Nephron (organoid): ENCODE measurements around the gene OST4.

Source experiments
- H3K27ac Mint-ChIP-seq, 3 experiments: 2 replicates each; pipeline ENCODE4 v1.8.0; 2020; ENCODE audit warnings: mixed read lengths in 3 of 3, mild to moderate bottlenecking in 2 of 3, moderate library complexity in 1 of 3
- H3K27me3 Mint-ChIP-seq: 2 replicates; pipeline ENCODE4 v1.8.0; 2021; ENCODE audit warnings: low read depth, mild to moderate bottlenecking, moderate library complexity, mixed read lengths
- H3K36me3 Mint-ChIP-seq: 2 replicates; pipeline ENCODE4 v1.8.0; 2020; ENCODE audit warnings: low read depth, mixed read lengths
- H3K4me1 Mint-ChIP-seq: 2 replicates; pipeline ENCODE4 v1.8.0; 2020; ENCODE audit warnings: mixed read lengths
- H3K4me3 Mint-ChIP-seq, 3 experiments: 2 replicates each; pipeline ENCODE4 v1.8.0; 2020; ENCODE audit warnings: mild to moderate bottlenecking in 3 of 3, mixed read lengths in 3 of 3, moderate library complexity in 2 of 3
- H3K9me3 Mint-ChIP-seq: 2 replicates; pipeline ENCODE4 v1.8.0; 2020; ENCODE audit warnings: mixed read lengths
- TF ChIP-seq, protein P1 (sequence below), 3 experiments: fragments of 200-600 bp; sonication (generic); IDR thresholded peaks; one replicate each; pipeline ENCODE4 v1.5.0; 2021; ENCODE audit warnings: antibody characterized with exemption in 3 of 3; ENCODE audit not compliant: unreplicated experiment in 3 of 3

Gene OST4

DNA sequence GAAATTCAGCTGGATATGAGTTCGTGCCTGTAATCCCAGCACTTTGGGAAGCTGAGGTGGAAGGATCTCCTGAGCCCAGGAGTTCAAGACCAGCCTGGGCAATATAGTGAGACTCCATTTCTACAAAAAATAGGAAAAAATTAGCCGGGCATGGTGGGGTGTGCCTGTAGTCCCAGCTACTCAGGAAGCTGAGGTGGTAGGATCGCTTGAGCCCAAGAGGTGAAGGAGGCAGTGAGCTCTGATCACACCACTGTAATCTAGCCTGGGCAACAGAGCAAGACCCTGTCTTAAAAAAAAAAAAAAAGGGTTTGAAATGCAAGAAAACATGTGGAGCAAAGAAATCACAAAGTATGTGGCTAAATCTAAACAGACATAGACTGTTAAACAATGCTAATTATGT is 37.6 kb upstream of the OST4 start:
- TF ChIP-seq, protein P1, sequence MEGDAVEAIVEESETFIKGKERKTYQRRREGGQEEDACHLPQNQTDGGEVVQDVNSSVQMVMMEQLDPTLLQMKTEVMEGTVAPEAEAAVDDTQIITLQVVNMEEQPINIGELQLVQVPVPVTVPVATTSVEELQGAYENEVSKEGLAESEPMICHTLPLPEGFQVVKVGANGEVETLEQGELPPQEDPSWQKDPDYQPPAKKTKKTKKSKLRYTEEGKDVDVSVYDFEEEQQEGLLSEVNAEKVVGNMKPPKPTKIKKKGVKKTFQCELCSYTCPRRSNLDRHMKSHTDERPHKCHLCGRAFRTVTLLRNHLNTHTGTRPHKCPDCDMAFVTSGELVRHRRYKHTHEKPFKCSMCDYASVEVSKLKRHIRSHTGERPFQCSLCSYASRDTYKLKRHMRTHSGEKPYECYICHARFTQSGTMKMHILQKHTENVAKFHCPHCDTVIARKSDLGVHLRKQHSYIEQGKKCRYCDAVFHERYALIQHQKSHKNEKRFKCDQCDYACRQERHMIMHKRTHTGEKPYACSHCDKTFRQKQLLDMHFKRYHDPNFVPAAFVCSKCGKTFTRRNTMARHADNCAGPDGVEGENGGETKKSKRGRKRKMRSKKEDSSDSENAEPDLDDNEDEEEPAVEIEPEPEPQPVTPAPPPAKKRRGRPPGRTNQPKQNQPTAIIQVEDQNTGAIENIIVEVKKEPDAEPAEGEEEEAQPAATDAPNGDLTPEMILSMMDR (IDR thresholded peaks at IDR 0.05; ENCODE audit: unreplicated experiment in 3 of 3), result no peak
- peaks cover 14% of the 10 kb centered on the region for H3K27me3 Mint-ChIP-seq
- no peaks in the 10 kb centered on the region for H3K4me1 Mint-ChIP-seq
- H3K4me3 Mint-ChIP-seq, result no peak overlapping the region
- no peak overlapping the region for H3K27ac Mint-ChIP-seq
- no peaks in the 10 kb centered on the region for H3K36me3 Mint-ChIP-seq
- no peaks in the 10 kb centered on the region for H3K9me3 Mint-ChIP-seq

GRCh38 chr2:27108221-27108620 is 36.8 kb upstream of the OST4 start:
- Mint-ChIP-seq H3K36me3 (no peaks in the 10 kb centered on the region), H3K9me3 (no peaks in the 10 kb centered on the region), H3K4me1 (no peaks in the 10 kb centered on the region), H3K27me3 (peaks cover 10% of the 10 kb centered on the region), H3K4me3 (no peak overlapping the region), H3K27ac (no peak overlapping the region)
- TF ChIP-seq, protein P1 (IDR thresholded peaks at IDR 0.05; ENCODE audit: unreplicated experiment in 3 of 3), result no peak

GRCh38 chr2:27105981-27106380 is 34.5 kb upstream of the OST4 start:
- Mint-ChIP-seq H3K4me1 (no peaks in the 10 kb centered on the region), H3K9me3 (no peaks in the 10 kb centered on the region), H3K27ac (no peak overlapping the region), H3K27me3 (peaks cover 4% of the 10 kb centered on the region), H3K4me3 (no peak overlapping the region), H3K36me3 (no peaks in the 10 kb centered on the region)
- TF ChIP-seq, protein P1 (IDR thresholded peaks at IDR 0.05; ENCODE audit: unreplicated experiment in 3 of 3), result no peak

GRCh38 chr2:27102329-27102728 is 30.9 kb upstream of the OST4 start:
- Mint-ChIP-seq H3K36me3 (no peaks in the 10 kb centered on the region), H3K27me3 (peaks cover 3% of the 10 kb centered on the region), H3K9me3 (no peaks in the 10 kb centered on the region), H3K4me3 (no peak overlapping the region), H3K4me1 (no peaks in the 10 kb centered on the region), H3K27ac (no peak overlapping the region)
- TF ChIP-seq, protein P1 (IDR thresholded peaks at IDR 0.05; ENCODE audit: unreplicated experiment in 3 of 3), result no peak

DNA sequence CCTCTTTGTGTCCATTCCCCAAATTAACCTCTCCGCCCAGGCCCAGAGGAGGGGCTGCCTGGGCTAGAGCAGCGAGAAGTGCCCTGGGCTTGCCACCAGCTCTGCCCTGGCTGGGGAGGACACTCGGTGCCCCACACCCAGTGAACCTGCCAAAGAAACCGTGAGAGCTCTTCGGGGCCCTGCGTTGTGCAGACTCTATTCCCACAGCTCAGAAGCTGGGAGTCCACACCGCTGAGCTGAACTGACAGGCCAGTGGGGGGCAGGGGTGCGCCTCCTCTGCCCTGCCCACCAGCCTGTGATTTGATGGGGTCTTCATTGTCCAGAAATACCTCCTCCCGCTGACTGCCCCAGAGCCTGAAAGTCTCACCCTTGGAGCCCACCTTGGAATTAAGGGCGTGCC is 28.6 kb upstream of the OST4 start:
- H3K9me3 Mint-ChIP-seq, result no peaks in the 10 kb centered on the region
- H3K27me3 Mint-ChIP-seq, result peaks cover 3% of the 10 kb centered on the region
- H3K4me3 Mint-ChIP-seq, result no peak overlapping the region
- H3K27ac Mint-ChIP-seq, result no peak overlapping the region
- TF ChIP-seq, protein P1 (IDR thresholded peaks at IDR 0.05; ENCODE audit: unreplicated experiment in 3 of 3), result no peak
- no peaks in the 10 kb centered on the region for H3K36me3 Mint-ChIP-seq
- peaks cover 14% of the 10 kb centered on the region for H3K4me1 Mint-ChIP-seq

DNA sequence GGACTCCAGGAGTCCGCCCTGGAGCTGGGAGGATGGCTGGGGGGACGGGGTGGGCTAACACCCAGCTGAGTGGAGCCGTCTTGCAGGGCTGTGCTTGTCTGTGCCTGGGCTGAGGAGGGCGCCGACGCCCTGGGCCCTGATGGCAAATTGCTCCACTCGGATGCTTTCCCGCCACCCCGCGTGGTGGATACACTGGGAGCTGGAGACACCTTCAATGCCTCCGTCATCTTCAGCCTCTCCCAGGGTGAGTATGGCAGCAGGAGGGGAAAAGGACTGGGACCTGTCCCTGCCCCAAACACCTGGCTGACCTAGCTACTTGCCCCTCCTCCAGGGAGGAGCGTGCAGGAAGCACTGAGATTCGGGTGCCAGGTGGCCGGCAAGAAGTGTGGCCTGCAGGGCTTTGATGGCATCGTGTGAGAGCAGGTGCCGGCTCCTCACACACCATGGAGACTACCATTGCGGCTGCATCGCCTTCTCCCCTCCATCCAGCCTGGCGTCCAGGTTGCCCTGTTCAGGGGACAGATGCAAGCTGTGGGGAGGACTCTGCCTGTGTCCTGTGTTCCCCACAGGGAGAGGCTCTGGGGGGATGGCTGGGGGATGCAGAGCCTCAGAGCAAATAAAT is 28.0 kb upstream of the OST4 start:
- no peak overlapping the region for H3K4me3 Mint-ChIP-seq
- no peaks in the 10 kb centered on the region for H3K9me3 Mint-ChIP-seq
- no peak overlapping the region for H3K27ac Mint-ChIP-seq
- TF ChIP-seq, protein P1 (IDR thresholded peaks at IDR 0.05; ENCODE audit: unreplicated experiment in 3 of 3), result no peak
- peaks cover 3% of the 10 kb centered on the region for H3K27me3 Mint-ChIP-seq
- peaks cover 14% of the 10 kb centered on the region for H3K4me1 Mint-ChIP-seq
- H3K36me3 Mint-ChIP-seq, result no peaks in the 10 kb centered on the region
